Tracheal epithelial cell (primary cell): Measurements from ENCODE around the gene WDR45. TPM values are rescaled to one million over a fixed set of nuclear protein-coding genes. Genes with fewer than 3 reads are reported as not detected.

ENCODE experiments used
- total RNA-seq: library from RNA; depleted of rRNA; stranded (reverse); fragments of >200 nt; gene quantifications from 2 replicates; pipeline ENCODE4 v1.2.1, GENCODE V29; 2014

Gene WDR45
- total RNA-seq: 33.0 and 37.4 TPM in 2 replicates

GRCh38 chrX:49079489-49080428 is at the start of gene WDR45:
Gene WDR45 (minus strand): TSS chrX:49079887. CDS start chrX:49078095, 1,792 bp downstream.

DNA sequence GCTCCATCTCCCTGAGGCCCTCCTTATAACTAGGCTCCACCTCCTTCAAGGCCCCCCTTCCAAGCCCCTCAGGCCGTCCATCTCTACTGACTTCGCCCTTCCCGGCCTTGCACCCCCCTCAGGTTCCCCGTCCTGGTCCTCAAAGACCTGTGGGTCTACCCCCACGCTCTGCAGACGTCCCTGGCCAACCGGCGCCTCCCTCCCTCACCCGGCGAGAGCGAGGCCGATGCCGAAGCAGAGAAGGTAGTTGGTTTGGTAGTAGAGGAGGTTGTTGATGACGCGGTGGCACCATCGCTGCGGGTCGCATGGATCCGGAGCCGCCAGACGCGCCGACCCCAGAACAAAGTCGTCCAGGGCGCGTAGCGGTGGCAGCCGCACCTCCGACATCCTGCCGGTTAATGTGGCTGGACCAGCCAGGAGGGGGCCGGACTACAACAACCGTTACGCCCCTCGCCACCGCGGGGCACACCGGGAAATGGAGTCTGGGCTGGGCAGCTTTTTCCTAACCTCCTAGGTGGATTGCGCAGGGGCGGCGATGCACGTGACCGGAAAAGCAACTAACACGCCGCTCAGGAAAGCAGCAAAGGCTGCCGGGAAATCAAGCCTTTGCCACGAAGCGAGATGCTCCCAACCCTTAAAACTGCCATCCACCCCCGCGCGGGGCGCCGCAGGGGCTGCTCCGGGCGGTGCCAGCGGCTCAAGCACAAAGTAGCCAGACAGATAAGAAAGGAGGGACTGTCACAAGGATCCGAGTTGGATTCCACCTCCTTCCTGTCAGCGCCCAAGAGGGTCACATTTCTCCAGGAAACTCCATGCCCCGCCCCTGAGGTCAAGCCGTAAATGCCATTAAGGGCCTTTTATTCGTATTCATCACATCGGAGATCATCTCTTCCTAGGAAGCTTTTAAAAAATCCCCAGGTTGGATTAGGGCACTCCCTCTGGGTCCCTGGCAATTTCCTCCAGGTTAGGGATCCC is 5.8 kb downstream of the WDR45 start, which contains the start of gene PRAF2:
Gene PRAF2 (minus strand): TSS at position 402 of the 975 bp plus-strand sequence. CDS start 15 bp downstream, at position 387.

GRCh38 chrX:49058794-49059193 is 20.9 kb downstream of the WDR45 start, which contains the start of gene CCDC120:
Gene CCDC120 (plus strand): TSS chrX:49058999. CDS start chrX:49062042, 3,043 bp downstream.

DNA sequence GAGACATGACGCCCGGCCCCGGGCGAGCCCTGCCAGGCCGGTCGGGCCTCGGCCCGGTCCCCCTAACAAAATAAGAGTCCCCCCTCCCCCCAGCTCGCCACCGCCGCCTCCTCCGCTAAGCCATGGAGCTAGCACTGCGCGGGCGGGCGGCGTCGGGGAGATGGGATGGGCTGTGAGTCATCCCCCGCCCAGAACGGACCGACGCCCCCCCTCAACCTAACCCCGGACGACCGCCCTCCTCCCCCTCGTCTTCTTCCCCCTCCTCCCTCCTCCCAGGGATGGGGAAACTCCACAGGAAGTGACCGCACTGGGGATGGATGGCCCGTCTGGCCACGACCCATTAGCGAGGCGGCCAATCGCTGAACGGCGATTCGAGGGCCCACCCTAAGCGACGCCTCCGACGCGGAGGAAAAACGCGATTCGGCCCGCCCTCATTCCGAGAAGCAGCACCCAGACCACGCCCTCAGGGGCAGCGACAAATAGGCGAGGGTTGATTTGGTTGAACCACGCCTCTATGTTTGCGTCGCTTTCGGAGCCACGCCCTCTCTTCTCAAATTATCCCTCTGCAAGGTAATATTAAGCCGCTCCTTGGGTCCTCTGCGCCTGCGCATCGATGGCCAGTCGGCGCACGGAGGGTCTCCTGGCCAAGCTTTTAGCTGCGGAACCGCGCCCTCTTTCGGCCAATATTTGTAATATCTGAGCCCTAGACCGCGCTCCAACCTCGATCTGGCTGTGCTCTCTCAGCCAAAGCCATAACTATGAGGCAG is 36.3 kb downstream of the WDR45 start, which contains the start of gene TFE3:
Gene TFE3 (minus strand): TSS at position 138 of the 767 bp plus-strand sequence. CDS start 131 bp downstream, at position 7.

Other genes with a start within 250 kb of the WDR45 start
- 0.21 and 2.9 TPM in 2 replicates for gene PCSK1N, start 244.3 kb downstream of the WDR45 start, total RNA-seq
- gene TIMM17B, start 182.1 kb downstream of the WDR45 start, total RNA-seq: 52.1 and 53.1 TPM in 2 replicates
- gene PQBP1, start 182.0 kb downstream of the WDR45 start, total RNA-seq: 39.9 and 47.7 TPM in 2 replicates
- gene SLC35A2, start 168.2 kb downstream of the WDR45 start, total RNA-seq: 16.8 and 28.0 TPM in 2 replicates
- gene PIM2, start 160.9 kb downstream of the WDR45 start, total RNA-seq: 11.3 and 12.0 TPM in 2 replicates
- 21.9 and 22.6 TPM in 2 replicates for gene OTUD5, start 122.3 kb downstream of the WDR45 start, total RNA-seq
- gene KCND1, start 108.0 kb downstream of the WDR45 start, total RNA-seq: 0.43 and 0.48 TPM in 2 replicates
- 12.4 and 23.4 TPM in 2 replicates for gene GRIPAP1, start 77.6 kb downstream of the WDR45 start, total RNA-seq
- 11.1 and 28.4 TPM in 2 replicates for gene TFE3, start 36.5 kb downstream of the WDR45 start, total RNA-seq
- 1.2 and 1.3 TPM in 2 replicates for gene CCDC120, start 20.9 kb downstream of the WDR45 start, total RNA-seq
- 4.6 and 4.9 TPM in 2 replicates for gene PRAF2, start 5.9 kb downstream of the WDR45 start, total RNA-seq
- gene GPKOW, start 43.8 kb upstream of the WDR45 start, total RNA-seq: 17.1 and 22.2 TPM in 2 replicates
- gene MAGIX, start 82.9 kb upstream of the WDR45 start, total RNA-seq: 3.0 and 4.1 TPM in 2 replicates
- gene PLP2, start 92.0 kb upstream of the WDR45 start, total RNA-seq: 14.7 and 24.3 TPM in 2 replicates
- gene PRICKLE3, start 106.5 kb upstream of the WDR45 start, total RNA-seq: 16.4 and 28.1 TPM in 2 replicates
- gene SYP, start 120.3 kb upstream of the WDR45 start, total RNA-seq: not detected in 2 replicates
- gene CACNA1F, start 153.5 kb upstream of the WDR45 start, total RNA-seq: 0.21 TPM in 1 of 2 replicates, not detected in the other
- 12.4 and 16.1 TPM in 2 replicates for gene CCDC22, start 155.6 kb upstream of the WDR45 start, total RNA-seq
- gene FOXP3, start 184.8 kb upstream of the WDR45 start, total RNA-seq: under 0.01 TPM in 1 of 2 replicates, not detected in the other
- gene PPP1R3F, start 189.9 kb upstream of the WDR45 start, total RNA-seq: 3.2 and 5.5 TPM in 2 replicates
- not detected in 2 replicates for gene GAGE10, start 223.8 kb upstream of the WDR45 start, total RNA-seq
- not detected in 2 replicates for gene GAGE12J, start 242.2 kb upstream of the WDR45 start, total RNA-seq